ENCODE measurements around the gene IQCK. TPM values are rescaled to one million over a fixed set of nuclear protein-coding genes. Genes with fewer than 3 reads are reported as not detected.

IQCK gene
- total and polyA plus RNA-seq, 5 donors from 2014 or later: 0.23 to 1.8 (median 1.6) TPM

DNA sequence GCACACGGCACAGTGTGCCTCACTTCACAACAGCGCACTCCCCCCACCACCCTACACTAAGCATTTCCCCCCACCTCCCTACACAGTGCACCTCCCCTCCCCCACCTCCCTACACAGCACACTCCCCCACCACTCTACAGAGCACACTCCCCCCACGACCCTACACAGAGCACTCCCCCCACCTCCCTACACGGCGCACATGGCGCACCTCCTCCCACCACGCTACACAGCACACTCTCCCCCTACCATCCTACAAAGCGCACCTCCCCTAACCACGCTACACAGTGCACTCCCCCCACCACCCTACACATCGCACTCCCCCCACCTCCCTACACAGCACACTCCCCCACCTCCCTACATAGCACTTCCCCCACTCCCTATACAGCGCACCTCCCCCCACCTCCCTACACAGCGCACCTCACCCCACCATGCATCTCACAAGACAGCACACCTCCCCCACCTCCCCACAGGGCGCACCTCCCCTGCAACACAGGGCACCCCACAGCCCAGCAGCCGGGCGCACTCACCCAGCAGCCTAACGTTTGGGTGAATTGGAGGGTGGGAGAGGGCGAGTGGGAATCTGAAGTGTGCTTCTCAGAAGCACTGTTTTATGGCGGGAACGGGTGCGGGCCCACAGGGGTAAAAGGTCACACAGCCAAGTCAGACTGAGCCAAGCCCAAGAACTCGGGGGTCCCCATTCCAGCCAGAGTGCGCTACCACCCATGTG, 10.3 kb upstream of the IQCK start:
- H3K36me3 ChIP-seq (ENCODE audit: control insufficient read depth, insufficient read depth, low read length): peaks cover 46% of the 10 kb centered on the region
- peaks cover 0 to 9% (median 9%) of the 10 kb centered on the region in 4 donors for H3K4me1 Mint-ChIP-seq
- H3K27me3 ChIP-seq (ENCODE audit: control insufficient read depth, insufficient read depth, low read length): no peaks in the 10 kb centered on the region
- H3K27me3 Mint-ChIP-seq: no peaks in the 10 kb centered on the region
- H3K4me1 ChIP-seq (ENCODE audit: control insufficient read depth, insufficient read depth, low read length, poor library complexity, severe bottlenecking): no peaks in the 10 kb centered on the region
- H3K4me3 Mint-ChIP-seq: no peak overlapping the region
- ATAC-seq (ENCODE audit: low read depth in 2 of 2) (no peak), DNase-seq (no peak)
- no peak overlapping the region for H3K27ac ChIP-seq (ENCODE audit: insufficient read depth, low read length, poor library complexity, severe bottlenecking)
- H3K9me3 Mint-ChIP-seq: no peaks in the 10 kb centered on the region
- no peak overlapping the region for H3K4me3 ChIP-seq (ENCODE audit: low read depth, low read length)
- H3K36me3 Mint-ChIP-seq: peaks cover 38% of the 10 kb centered on the region
- H3K27ac Mint-ChIP-seq: no peak overlapping the region
- H3K9me3 ChIP-seq (ENCODE audit: control insufficient read depth in 2 of 2, low read length in 2 of 2): no peaks in the 10 kb centered on the region

DNA sequence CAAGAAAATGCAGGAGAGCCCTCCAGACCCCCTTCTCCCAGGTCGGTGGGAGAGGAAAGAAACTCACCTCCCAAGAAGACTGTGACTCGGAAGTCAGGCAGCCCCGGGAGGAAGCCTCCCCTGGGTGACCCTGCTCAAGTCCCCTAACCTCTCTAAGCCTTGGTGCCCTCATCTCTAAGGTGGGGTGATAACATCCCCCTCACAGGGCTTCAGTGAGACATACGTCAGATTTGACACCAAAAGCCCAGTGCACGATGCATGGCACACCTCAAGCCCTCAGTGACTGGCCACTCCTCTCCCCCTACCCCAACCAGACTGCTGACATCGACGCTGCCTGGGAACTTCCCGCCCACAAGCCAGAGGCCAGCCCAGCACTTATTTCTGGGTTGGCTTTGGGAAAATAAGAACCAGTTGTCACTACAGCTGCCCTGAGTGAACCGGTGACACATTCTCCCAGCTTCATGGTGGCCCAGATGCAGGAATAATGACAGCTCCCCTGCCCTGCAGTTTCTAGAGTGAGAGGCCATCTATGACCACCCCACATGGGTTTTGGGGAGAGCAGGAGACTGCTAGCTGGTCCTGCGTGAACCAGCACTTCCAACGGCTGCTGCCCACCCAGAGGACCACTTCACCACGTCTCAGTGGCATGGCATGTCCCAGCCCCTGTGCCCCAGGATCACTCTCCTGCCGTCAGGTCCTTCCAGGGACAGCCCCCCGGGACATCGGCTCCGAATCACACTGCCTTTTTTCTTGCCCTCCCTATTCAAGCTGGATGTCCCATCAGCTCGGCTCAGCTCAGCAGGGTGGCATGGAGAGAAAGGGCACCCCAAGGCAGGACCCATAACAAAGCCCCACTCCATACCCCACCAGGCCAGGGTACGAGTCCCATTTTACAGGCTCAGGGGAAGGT, 9.5 kb upstream of the IQCK start:
- Mint-ChIP-seq H3K27me3 (no peaks in the 10 kb centered on the region), H3K4me1 (peaks cover 0 to 9% (median 9%) of the 10 kb centered on the region in 4 donors), H3K4me3 (no peak overlapping the region), H3K36me3 (peaks cover 37% of the 10 kb centered on the region), H3K9me3 (no peaks in the 10 kb centered on the region), H3K27ac (no peak overlapping the region)
- no peak overlapping the region for H3K27ac ChIP-seq (ENCODE audit: insufficient read depth, low read length, poor library complexity, severe bottlenecking)
- no peaks in the 10 kb centered on the region for H3K4me1 ChIP-seq (ENCODE audit: control insufficient read depth, insufficient read depth, low read length, poor library complexity, severe bottlenecking)
- ATAC-seq (ENCODE audit: low read depth in 2 of 2) (no peak), DNase-seq (no peak)
- H3K36me3 ChIP-seq (ENCODE audit: control insufficient read depth, insufficient read depth, low read length): peaks cover 38% of the 10 kb centered on the region
- no peak overlapping the region for H3K4me3 ChIP-seq (ENCODE audit: low read depth, low read length)
- H3K9me3 ChIP-seq (ENCODE audit: control insufficient read depth in 2 of 2, low read length in 2 of 2): no peaks in the 10 kb centered on the region
- no peaks in the 10 kb centered on the region for H3K27me3 ChIP-seq (ENCODE audit: control insufficient read depth, insufficient read depth, low read length)

DNA sequence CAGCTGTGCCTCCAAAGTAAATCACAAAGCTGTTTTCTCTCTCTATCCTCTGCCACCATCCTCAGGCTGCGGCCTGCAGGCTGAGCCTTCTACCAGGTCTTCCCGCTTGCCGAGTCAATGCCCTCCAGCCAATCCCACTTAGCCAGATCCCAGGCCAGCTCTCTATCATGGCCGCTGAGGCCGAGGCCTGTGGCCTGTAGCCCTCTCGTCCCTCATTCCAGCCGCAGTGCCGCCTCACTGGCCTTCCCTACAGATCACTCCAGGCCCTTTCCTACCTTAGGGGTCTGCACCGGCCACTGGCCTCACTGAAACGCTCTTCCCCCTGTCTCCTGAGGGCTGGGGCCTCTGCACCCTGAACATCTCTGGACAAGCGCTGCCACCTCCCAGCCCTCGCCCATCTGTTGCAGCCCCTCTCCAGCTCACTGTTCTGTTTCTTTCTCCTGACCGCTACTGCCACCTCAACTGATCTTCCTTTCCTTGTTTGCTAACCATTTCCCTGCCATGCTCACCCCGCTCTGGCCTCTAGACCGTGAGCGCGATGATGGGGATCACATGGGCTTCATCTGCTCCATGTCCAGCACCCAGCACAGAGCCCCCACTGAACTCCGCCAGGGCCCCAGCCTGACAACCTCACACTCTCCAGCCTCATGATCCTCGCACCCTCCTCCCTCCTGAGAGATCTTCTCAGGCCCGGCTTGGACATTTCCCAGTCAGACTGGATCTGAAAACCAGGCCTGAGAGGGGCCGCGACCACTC, 8.5 kb upstream of the IQCK start:
- H3K27ac ChIP-seq (ENCODE audit: insufficient read depth, low read length, poor library complexity, severe bottlenecking): no peak overlapping the region
- no peaks in the 10 kb centered on the region for H3K27me3 ChIP-seq (ENCODE audit: control insufficient read depth, insufficient read depth, low read length)
- H3K27me3 Mint-ChIP-seq: no peaks in the 10 kb centered on the region
- peak overlapping the region in 2 of 3 donors; percentile 69 to 92 for H3K27ac Mint-ChIP-seq
- H3K36me3 Mint-ChIP-seq: peaks cover 43% of the 10 kb centered on the region
- ATAC-seq (ENCODE audit: low read depth in 2 of 2): no peak
- no peak for DNase-seq
- H3K4me1 ChIP-seq (ENCODE audit: control insufficient read depth, insufficient read depth, low read length, poor library complexity, severe bottlenecking): no peaks in the 10 kb centered on the region
- H3K9me3 ChIP-seq (ENCODE audit: control insufficient read depth in 2 of 2, low read length in 2 of 2): no peaks in the 10 kb centered on the region
- H3K4me3 Mint-ChIP-seq: no peak overlapping the region
- H3K4me1 Mint-ChIP-seq: peaks cover 0 to 15% (median 12%) of the 10 kb centered on the region in 4 donors
- H3K4me3 ChIP-seq (ENCODE audit: low read depth, low read length): no peak overlapping the region
- no peaks in the 10 kb centered on the region for H3K9me3 Mint-ChIP-seq
- H3K36me3 ChIP-seq (ENCODE audit: control insufficient read depth, insufficient read depth, low read length): peaks cover 40% of the 10 kb centered on the region

DNA sequence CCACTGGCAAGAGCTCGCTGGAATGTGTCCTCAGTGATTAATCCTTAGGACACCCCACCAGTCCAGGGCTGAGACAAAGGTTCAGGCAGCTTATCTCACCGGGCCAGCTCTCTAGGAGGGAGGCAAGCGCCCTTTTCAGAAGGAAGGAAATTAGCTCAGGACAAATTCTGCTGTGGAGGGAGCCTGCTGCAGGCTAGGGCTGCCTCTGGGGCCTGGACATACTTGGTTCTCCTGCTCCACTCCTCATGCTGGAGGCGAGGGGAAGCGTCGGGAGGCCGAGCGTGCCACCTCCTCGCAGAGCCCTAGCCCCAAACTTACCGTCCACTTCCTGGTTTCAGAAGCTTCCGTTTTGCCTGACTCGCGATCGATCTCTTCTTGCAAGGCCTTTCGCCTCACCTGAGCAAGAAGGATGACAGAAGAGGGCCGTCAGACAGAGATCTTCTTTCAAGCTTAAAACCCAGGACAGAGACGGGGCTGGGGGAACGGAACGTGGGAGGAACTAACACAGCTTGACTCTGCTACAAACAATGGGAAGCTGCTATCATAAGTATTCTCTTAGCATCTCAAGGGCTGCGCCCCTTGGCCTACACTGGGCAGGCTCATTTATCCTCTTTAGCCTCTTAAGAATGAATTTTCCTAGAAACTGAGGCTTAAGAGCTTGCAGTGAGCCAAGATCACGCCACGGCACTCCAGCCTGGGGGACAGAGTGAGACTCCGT, 7.7 kb upstream of the IQCK start:
- H3K36me3 Mint-ChIP-seq: peaks cover 41% of the 10 kb centered on the region

DNA sequence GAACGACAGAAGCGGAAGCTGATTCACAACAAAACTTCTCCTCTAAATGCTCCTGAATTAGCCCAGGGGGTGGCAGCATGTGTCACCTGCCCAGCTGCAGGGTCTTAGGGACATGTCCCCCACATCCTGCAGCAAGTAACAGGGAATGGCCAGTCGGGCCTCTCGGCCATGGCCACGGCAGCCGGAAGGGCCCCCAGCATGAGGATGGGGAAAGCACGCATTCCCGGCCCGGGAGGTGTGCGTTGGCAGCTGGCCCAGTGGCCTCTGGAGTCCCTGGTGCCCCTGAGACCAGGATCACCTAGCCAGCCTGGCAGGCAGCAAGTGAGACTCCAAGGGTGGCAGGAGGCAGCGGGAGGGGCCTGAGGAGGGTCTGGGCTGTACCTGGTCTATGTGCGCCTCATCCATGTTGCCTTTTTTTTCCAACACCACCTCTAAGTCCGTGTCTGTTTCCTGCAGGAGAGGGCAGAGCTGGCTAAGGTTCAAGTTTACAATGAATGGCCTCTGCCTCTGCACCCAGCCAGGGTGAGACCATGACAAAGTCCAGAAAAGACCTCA, 7.0 kb upstream of the IQCK start:
- no peaks in the 10 kb centered on the region for H3K27me3 ChIP-seq (ENCODE audit: control insufficient read depth, insufficient read depth, low read length)
- Mint-ChIP-seq H3K4me1 (peaks cover 2 to 23% (median 18%) of the 10 kb centered on the region in 4 donors), H3K9me3 (no peaks in the 10 kb centered on the region), H3K27ac (peak overlapping the region in 1 of 3 donors; percentile 82), H3K4me3 (no peak overlapping the region), H3K36me3 (peaks cover 36% of the 10 kb centered on the region), H3K27me3 (no peaks in the 10 kb centered on the region)
- DNase-seq: no peak
- H3K36me3 ChIP-seq (ENCODE audit: control insufficient read depth, insufficient read depth, low read length): peaks cover 27% of the 10 kb centered on the region
- H3K9me3 ChIP-seq (ENCODE audit: control insufficient read depth in 2 of 2, low read length in 2 of 2): no peaks in the 10 kb centered on the region
- no peaks in the 10 kb centered on the region for H3K4me1 ChIP-seq (ENCODE audit: control insufficient read depth, insufficient read depth, low read length, poor library complexity, severe bottlenecking)
- no peak for ATAC-seq (ENCODE audit: low read depth in 2 of 2)
- no peak overlapping the region for H3K4me3 ChIP-seq (ENCODE audit: low read depth, low read length)
- no peak overlapping the region for H3K27ac ChIP-seq (ENCODE audit: insufficient read depth, low read length, poor library complexity, severe bottlenecking)

More for the DNA sequence above, 7.7 kb upstream of the IQCK start:
- Mint-ChIP-seq H3K27me3 (no peaks in the 10 kb centered on the region), H3K27ac (peak overlapping the region in 1 of 3 donors; percentile 69), H3K4me3 (no peak overlapping the region), H3K9me3 (no peaks in the 10 kb centered on the region), H3K4me1 (peaks cover 0 to 18% (median 13%) of the 10 kb centered on the region in 4 donors)
- Histone ChIP-seq H3K27me3 (ENCODE audit: control insufficient read depth, insufficient read depth, low read length) (no peaks in the 10 kb centered on the region), H3K4me3 (ENCODE audit: low read depth, low read length) (no peak overlapping the region), H3K27ac (ENCODE audit: insufficient read depth, low read length, poor library complexity, severe bottlenecking) (no peak overlapping the region), H3K36me3 (ENCODE audit: control insufficient read depth, insufficient read depth, low read length) (peaks cover 32% of the 10 kb centered on the region), H3K9me3 (ENCODE audit: control insufficient read depth in 2 of 2, low read length in 2 of 2) (no peaks in the 10 kb centered on the region), H3K4me1 (ENCODE audit: control insufficient read depth, insufficient read depth, low read length, poor library complexity, severe bottlenecking) (no peaks in the 10 kb centered on the region)
- ATAC-seq (ENCODE audit: low read depth in 2 of 2): no peak
- no peak for DNase-seq

DNA sequence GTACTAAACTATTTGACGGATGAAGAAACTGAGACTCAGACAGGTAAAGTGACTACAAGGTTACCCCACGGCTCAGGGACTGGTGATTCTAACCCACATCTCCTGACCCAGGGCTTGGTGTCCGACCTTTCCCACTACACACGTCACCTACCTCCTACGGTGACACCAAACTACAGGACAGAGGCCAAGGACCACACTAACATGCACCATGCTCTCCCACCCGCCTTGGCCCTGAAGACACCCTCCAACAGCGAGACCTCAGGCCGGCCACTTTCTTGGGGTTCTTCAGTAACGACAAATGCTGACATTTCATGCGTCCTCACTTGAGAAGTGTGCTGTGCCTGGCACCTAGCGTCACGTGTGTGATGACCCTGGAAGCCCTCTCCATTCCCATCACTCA, 6.4 kb upstream of the IQCK start:
- Histone ChIP-seq H3K9me3 (ENCODE audit: control insufficient read depth in 2 of 2, low read length in 2 of 2) (no peaks in the 10 kb centered on the region), H3K27me3 (ENCODE audit: control insufficient read depth, insufficient read depth, low read length) (no peaks in the 10 kb centered on the region), H3K27ac (ENCODE audit: insufficient read depth, low read length, poor library complexity, severe bottlenecking) (no peak overlapping the region), H3K36me3 (ENCODE audit: control insufficient read depth, insufficient read depth, low read length) (peaks cover 27% of the 10 kb centered on the region), H3K4me3 (ENCODE audit: low read depth, low read length) (no peak overlapping the region), H3K4me1 (ENCODE audit: control insufficient read depth, insufficient read depth, low read length, poor library complexity, severe bottlenecking) (no peaks in the 10 kb centered on the region)
- Mint-ChIP-seq H3K27me3 (no peaks in the 10 kb centered on the region), H3K4me1 (peaks cover 7 to 29% (median 24%) of the 10 kb centered on the region in 4 donors), H3K27ac (peak overlapping the region in 1 of 3 donors; percentile 55), H3K9me3 (no peaks in the 10 kb centered on the region), H3K4me3 (no peak overlapping the region), H3K36me3 (peaks cover 36% of the 10 kb centered on the region)
- ATAC-seq (ENCODE audit: low read depth in 2 of 2): no peak
- DNase-seq: no peak
